Measurements from ENCODE around the gene MVK.

Gene MVK

GRCh38 chr12:109621901-109622364 is 48.3 kb downstream of the MVK start:
- no peak for TF ChIP-seq CTCF (IDR thresholded peaks at IDR 0.05; ENCODE audit: control insufficient read depth, extremely low read depth, insufficient read depth)
- H3K4me3 ChIP-seq (ENCODE audit: low read depth, low read length), result no peak overlapping the region
- no peak for DNase-seq (ENCODE audit: low read depth)

GRCh38 chr12:109624467-109624866 is 50.9 kb downstream of the MVK start:
- no peak for TF ChIP-seq CTCF (IDR thresholded peaks at IDR 0.05; ENCODE audit: control insufficient read depth, extremely low read depth, insufficient read depth)
- no peak for DNase-seq (ENCODE audit: low read depth)
- no peak overlapping the region for H3K4me3 ChIP-seq (ENCODE audit: low read depth, low read length)

- no peak for DNase-seq (ENCODE audit: low read depth)
- TF ChIP-seq CTCF (IDR thresholded peaks at IDR 0.05; ENCODE audit: control insufficient read depth, extremely low read depth, insufficient read depth), result no peak
- no peak overlapping the region for H3K4me3 ChIP-seq (ENCODE audit: low read depth, low read length)
Observed at GRCh38 chr12:109625131-109625559, 51.6 kb downstream of the MVK start.

- no peak for DNase-seq (ENCODE audit: low read depth)
- no peak overlapping the region for H3K4me3 ChIP-seq (ENCODE audit: low read depth, low read length)
- no peak for TF ChIP-seq CTCF (IDR thresholded peaks at IDR 0.05; ENCODE audit: control insufficient read depth, extremely low read depth, insufficient read depth)
Observed at GRCh38 chr12:109625749-109626377, 52.3 kb downstream of the MVK start.

- DNase-seq (ENCODE audit: low read depth), result no peak
- no peak overlapping the region for H3K4me3 ChIP-seq (ENCODE audit: low read depth, low read length)
- TF ChIP-seq CTCF (IDR thresholded peaks at IDR 0.05; ENCODE audit: control insufficient read depth, extremely low read depth, insufficient read depth), result no peak
Observed at GRCh38 chr12:109626378-109627115, 53.0 kb downstream of the MVK start.

- no peak overlapping the region for H3K4me3 ChIP-seq (ENCODE audit: low read depth, low read length)
- TF ChIP-seq CTCF (IDR thresholded peaks at IDR 0.05; ENCODE audit: control insufficient read depth, extremely low read depth, insufficient read depth), result no peak
- DNase-seq (ENCODE audit: low read depth), result no peak
Observed at GRCh38 chr12:109627633-109628032, 54.0 kb downstream of the MVK start.
